ENCODE measurements around the gene LRRFIP1.
"Not testable (repeated sequence)": the region's sequence is repeated elsewhere in the genome, so short reads cannot be mapped to it uniquely, and the experiment has no call there.

The LRRFIP1 gene

DNA sequence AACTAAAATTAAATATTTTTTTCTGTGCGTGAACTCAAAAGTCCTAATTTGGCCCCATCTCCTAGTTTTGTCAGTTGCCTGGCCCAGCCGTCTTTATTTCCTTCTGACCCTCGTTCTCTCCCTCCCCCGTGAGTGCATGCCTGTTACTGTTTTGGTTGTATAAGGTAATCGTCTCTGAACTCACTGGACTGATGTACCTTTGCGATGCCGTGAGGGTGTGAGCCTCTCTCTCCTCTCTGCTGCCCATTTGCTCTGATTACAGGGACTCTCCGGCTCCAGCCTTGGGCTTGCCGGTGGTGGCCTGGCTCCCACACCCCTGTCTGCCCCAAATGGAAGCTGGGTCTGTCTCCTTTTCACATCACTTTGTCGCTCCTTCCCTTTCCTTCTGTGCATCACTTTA, 104.7 kb downstream of the LRRFIP1 start:
- DNase-seq: no peak

DNA sequence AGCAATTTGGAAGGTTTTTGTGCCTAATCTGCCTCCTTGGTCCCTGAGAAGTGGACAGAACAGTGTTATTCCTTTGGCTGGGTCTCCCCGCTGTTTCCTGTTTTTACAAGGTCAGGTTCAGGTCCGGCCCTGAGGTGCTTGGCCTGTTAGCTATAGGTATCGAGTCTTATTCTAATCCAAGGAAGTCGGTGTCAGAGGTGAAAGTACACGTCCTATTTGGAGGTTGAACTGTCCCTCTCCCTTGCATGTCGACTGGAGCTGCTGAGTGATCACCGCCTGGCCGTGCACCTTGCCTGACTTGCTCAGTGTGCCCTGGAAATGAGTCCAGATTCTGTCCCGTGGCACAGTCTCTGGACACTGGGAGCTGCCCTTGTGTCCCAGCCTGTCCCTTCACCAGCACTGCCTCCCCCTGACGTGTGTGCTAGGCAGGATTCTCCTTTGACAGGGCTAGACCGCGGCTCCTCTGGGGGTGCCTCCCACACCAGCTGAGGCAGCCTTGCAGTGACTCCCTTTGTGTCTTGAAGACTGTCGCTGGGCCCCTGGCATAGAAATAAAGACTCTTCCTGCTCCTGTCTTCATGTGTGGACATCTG, 105.5 kb downstream of the LRRFIP1 start:
- DNase-seq: no peak

DNA sequence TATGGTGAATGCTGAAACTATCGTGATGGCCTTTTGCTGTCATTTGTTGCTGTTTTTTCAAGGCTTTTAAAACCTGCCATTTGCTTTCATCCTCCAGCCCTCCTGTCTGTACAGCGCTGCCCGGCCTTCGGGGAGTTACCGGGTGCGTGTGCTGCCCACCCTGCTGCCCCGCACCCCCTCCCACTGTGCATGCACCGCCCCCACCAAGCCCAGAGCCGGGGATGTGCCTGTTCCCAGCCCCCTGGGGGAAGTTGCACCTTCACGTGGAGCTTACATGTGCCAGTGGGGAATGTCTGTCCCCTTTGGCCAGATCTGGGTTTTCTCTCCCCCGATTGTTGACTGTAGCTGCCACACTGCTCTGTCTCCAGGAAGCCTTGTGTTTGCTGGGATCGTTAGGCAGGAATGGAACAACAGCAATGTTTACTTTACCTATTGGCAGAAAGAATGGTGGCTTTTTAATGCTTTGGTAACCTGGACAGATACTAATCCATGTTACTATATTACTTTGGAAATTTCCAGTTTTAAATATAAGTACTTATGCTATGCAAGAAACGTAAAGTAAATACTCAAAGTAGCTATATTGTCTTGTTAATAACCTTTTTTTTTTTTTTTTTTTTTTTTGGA, 106.4 kb downstream of the LRRFIP1 start:
- DNase-seq: no peak

DNA sequence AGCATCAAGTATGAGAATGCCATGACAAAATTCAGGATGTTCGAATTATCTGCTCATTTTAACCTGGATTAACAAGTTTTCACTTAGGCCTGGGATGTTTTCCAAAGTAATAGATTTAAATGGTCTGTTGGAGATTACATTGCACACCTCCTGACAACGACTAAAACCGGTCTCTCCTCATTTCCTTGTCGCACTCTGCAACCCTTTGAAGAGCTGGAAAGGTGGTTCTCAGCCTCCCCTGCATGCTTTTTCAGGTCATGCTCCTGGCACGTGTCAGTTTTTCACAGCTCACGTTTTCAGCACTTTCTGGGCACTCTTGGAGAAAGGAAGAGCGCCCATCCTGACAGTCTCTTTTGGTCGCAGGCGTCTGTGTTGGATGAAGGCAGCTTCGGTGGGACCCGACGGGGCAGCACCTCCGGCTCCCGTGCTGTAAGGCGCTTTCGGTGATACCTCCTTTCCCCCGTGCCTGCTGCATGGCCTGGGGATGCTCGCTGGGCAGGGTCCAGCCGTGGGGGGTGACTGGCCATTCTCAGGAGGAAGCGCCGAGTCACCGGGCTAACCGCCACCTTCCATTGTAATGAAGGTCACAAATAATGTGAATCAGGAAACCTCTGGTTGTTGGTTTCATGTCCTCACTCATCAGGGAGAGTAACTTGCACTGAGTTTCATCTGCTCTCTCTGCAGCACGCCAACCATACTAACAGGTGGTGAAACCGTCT, 107.7 kb downstream of the LRRFIP1 start:
- DNase-seq: no peak

DNA sequence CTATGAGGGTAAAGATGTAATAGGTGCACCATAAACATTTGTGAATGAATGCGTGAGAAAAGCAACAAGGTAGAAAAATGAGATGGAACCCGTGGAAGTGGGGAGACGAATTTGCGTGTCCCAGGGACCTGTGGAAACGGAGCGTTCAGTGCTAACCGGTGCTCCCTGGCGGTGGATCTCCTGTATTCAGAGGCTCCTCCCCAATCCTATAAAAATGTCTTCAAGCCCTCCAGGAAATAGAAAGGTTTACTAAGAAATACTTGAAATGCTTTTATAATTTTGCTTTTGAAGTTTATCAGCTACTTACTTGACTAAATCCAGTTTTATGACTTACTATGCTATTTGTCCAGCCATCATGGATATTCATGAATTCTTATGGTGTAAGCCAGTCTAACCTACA, 108.4 kb downstream of the LRRFIP1 start:
- no peak for DNase-seq

DNA sequence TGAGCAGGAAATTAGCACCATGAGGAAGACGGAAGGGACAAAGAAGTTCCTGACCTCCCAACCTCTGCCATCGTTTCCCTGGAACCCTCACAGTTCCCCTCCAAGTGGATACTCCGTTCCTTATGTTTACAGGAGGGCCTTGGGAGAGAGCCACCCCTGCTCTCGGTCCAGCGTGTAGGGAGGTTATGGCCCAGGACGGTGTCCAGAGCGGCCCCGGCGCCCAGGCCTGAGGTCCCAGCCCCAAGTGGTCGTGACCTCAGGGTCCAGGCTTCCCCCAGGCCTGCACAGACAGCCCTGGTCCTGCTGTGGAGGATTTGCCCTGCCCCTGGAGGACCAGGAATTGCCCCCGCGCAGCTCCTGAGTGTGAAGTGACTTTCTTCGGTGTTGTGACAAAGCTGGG, 109.4 kb downstream of the LRRFIP1 start:
- no peak for DNase-seq

DNA sequence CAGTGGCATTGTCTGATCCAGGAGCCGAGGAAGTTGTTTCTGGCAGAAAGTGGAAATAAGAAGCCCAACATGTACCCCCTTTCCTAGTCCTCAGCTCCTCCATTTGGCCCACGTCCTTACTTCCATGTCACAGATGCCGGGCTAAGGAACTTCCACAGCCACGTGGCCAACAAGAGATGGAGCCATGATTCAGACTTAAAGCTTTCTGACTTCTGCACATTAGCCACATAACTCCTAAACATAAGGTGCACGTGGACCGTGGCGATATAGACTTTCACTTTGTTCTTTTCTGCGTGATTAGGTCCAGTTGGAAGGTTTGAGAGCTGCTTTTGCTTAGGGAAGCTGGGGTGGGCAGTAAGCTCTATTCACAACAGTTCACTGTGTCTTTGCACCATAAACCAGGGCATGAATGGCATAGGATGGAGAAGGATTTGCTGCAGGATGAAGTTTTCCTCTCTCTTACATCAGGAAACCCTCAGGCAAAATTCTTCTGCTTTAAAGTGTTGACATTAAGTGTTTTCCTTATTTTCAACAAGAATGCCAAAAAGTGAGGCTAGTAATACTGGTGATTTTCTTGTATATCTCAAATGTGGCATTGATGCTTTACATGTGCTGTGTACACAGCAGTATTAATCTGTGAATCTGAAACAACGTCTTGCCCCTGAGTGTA, 109.9 kb downstream of the LRRFIP1 start:
- DNase-seq: no peak

DNA sequence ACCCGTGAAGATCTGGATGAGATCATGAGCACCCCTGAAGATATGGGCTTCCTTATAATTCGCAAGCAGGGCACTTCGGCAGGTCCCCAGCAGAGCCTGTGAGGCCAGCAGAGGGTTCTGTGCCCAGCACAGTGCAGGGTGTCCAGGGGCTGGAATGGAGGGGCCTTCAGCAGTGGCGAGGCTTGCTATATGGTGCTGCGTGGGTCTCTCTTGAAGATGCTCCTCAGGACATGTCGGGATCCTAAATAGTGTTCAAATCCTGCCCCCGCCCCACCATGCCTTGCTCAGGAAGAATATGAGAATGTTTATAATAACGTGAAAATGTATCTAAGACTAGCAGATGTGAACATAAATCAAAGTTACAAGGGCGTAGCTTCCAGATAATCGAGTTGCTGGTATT, 110.9 kb downstream of the LRRFIP1 start:
- DNase-seq: no peak

DNA sequence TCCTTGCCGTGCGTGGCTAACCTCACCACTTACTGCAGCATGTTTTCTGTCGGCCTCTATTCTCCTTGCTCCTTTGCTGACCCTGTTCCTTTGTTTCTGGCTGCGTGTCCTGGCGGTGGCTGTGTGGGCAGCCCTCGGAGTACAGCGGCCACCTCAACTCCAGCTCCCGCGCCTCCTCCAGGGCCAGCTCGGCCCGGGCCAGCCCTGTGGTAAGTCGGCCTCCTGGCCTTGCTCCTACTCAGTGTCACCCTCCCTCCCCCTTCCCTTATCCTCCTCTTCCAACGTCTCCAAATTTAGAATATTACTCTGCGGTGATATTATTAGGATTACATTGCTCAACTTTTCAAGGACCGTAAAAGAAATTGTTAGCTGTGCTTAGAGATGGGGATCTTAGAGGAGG, 111.7 kb downstream of the LRRFIP1 start:
- DNase-seq: no peak

DNA sequence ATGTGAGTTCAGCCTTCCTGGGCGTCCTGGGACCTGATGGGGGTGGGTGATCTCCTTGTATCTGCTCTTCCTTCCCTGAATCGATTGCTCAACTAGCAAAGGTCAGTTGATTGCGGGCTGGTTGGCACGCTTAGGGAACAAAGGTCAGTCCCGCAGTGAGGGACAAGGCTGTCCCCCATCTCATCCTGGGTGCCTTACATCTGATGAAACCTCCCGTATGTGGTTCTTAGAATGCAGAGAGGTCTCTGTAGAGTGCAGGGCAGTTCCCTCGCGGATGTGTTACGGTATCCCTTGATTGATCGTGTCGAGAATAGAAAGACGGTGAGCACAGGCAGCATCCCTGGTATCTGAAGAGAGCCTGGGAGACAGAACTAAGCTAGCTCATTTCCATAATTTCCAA, 114.8 kb downstream of the LRRFIP1 start:
- no peak for DNase-seq

DNA sequence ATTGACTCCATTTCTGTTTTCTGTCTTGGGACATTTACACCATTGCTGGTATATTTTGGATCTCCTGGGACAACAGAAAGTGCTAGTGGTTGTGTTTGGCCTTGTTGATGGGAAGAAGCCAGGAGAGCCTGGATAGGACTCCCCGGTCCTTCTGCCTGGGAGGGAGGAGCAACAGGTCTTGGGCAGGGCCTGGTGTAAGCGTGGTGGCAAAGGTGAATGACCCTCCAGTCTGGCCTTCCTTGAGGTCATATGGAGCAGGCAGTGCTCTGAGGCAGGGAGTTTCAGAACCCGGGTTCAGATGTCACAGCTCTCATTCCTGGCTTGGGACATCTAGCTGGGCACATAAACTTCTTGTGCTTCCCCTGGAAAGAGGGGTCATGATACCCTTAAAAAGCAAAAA, 115.2 kb downstream of the LRRFIP1 start:
- DNase-seq: no peak

DNA sequence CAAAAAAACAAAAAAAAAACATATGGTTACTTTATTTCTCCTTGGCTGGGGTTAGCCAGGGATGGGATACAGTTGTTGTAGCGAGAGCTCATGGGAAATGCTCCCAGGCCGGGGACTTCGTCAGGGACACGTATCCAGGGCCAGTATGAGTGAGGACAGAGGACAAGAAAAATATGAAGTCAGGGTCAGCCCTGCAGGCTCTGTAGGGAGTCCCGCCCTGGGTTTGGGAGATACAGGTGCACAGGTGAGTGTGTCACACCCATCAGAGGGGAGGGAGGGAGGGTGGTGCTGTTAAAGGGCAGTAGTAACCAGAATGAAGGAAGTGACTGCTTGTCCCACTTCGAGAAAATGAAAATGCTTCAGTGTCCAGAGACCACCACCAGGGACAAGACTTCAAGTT, 115.6 kb downstream of the LRRFIP1 start:
- no peak for DNase-seq

DNA sequence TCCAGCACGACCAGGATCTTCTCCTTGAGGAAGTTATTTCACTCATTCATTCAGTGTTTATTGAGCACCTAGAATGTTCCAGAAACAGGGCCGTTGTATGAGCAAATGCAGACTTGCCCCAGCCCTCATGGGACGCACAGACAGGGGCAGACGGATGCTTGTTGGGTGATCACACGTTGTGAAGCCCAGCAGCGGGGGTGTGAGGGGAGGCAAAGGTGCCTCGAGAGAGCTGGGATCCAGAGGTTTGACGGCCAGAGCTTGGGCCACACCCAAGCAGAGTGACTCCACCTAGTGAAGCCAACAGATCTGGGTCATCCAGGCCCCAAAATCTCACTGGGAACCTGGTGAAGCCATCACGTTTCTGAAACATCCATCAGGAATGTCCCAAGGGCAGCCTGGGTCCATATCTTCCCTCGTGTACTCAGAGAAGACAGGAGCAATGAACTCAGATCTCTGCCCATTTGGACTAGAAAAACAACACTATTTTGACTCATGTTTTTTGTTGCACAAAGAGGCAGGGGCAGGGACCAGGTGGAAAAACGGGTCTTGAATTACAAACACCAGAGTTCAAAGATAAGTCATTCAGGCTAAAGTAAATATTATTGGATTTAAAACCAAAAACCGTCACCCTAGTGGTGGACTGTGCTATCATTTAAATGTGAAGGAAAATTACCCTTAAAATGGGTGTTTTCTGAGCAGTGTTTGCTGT, 116.3 kb downstream of the LRRFIP1 start:
- DNase-seq: no peak

DNA sequence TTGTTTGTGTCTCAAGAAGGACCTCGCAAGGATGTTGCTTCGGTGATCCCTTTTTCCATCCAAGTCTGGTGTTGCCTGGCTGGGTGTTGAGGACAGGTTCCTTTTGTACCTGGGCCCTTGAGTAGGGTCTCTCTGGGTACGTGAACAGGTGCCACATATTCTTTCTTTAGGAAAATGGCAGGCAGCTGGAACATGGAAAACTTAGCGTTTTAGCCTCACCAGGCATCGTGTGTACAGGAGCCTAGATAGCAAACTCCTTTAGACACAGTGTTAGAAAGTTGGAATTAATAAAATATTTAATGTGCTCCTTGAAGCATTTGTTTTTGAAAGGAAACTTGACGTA, 116.9 kb downstream of the LRRFIP1 start:
- DNase-seq: no peak

DNA sequence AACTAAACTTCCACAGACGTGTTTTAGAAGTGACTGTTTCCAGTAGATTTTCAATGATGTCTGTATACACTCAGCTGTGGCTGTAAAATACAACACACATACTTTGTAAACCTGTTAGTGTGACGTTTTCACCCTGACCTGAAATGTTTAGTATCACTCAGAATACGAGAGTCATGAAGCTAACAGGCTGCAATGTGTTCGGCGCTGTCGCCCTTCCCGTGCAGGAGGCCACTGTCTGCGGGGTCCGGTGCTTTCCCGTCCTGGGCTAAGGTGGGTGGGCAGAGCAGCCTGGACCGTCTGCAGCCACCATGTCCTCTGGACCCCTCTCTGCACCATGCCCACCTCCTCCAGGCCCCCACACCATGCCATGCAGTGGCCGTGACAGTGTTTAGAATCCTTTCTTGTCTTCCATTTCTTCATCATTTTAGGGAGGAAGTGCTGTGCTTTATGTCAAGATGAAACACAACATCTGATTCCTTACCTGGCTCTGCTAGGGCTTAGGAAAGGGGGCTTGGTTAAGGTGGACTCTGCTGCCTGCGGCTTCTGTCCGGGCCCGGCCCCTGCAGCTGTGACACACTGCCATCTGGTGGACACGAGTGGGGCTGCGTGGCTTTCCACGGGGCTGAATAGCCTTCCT, 117.3 kb downstream of the LRRFIP1 start:
- peak in 1 of 2 donors; percentile 75 for DNase-seq

DNA sequence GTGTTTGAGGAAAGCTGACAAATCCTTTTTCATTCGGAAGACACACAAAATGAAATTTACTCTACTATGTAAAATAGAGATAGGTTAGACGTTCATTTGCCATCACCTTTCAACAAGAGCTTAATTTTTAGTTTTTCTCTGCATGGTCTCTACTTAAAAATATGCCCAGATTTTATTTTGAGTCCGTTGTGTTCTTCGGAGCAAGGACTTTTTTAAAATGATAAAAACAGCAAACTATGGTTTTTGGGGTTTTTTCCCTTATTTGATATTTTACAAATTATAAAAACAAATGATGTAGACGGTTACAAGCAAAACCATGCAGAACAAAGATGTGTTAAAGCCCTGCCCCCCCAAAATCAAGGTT, 117.8 kb downstream of the LRRFIP1 start:
- peak in 1 of 2 donors; percentile 31 for DNase-seq

DNA sequence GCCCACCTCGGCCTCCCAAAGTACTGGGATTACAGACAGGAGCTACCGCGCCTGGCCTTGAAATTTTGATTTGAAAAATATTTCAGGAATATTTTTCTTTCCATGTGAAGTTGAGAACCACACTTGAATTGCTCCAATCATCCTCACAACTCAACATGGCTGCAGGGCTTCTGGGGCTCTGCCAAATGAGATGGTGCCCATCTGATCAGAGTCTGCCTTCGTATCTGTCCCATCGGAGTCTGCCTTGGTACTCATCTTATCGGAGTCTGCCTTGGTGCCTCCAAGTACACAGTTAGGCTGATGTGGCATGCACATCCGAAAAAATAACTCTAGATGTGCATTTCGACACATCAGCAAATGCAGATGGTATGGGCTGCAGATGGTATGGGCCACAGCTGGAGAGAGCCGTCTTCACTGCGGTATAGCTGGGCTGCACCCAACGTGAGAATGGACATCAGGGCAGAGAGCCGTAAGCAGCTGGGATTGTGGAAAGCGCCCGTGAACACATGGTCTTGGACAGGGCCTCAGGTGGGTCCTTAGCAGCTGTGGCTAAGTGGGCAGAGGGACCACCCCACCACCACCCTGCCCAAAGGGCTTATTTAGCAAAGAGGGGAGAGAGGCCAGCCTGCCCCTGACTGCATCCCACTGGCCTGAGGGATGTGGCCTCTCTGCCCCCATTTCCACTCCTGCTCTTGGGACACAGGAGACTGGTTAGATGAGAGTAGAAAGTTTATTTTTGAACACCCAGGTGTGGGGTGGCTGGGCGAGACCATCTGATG, 119.1 kb downstream of the LRRFIP1 start:
- DNase-seq: no peak

DNA sequence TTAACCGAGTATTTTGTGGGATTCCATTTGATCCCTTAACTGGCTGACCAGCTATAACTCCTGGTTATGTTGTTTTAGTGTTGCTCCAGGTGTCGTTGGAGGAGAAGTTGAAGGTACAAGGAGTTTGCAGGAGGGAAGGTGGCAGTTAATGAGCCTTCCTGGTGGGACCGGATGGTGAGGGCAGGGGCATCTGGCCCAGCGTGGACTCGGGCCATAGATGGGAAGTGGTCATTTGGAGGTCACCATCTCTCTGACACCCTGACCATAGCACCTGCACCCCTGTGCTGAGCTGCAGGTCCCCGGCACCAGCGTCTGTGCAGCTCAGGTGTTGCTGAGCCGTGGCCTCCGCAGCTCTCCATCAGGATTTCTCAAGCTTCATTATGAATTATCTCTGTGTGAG, 119.8 kb downstream of the LRRFIP1 start:
- DNase-seq: no peak

DNA sequence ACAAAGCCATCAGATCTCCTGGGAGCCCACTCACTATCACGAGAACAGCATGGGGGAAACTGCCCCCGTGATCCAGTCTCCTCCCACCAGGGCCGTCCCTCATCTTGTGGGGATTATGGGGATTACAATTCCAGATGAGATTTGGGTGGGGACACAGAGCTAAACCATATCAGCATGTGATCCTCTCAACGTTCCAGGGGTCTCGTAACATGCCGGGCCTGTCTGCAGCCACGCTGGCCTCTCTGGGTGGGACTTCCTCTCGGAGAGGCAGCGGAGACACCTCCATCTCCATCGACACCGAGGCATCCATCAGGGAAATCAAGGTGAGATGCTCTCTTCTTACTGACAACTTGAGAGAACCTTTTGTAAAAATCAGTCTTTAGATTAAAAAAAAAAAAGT, 121.6 kb downstream of the LRRFIP1 start:
- DNase-seq: no peak

DNA sequence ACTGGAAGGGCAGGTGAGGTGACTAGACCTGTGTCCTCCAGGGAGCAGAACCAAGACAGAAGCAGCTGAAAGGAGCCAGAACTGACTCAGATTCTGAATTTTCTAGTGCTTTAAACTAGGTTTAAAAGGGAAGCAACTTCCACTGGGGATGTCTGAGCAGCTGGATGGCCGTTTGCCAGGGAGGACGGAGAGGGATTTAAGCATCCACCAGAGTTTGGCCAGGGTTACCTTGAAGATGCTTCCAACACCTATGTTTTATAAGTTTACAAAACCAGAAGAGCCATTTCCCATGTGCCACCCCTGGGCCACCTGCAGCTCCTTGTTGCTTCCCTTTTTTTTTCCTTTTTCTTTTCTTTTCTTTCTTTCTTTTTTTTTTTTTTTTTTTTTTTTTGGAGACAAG, 122.6 kb downstream of the LRRFIP1 start:
- DNase-seq: no peak

DNA sequence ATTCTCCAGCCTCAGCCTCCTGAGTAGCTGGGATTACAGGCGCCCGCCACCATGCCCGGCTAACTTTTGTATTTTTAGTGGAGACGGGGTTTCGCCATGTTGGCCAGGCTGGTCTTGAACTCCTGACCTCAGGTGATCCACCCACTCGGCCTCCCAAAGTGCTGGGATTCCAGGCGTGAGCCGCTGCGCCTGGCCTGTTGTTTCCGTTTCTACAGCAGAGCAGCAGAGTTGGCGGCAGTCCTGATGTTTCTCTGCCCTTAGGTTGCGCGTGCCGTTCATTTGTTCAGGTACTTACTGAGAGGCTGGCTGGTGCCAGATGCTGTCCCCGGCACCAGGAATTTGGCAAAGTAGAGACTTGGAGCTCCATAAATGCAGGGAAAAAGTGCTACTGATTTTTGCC, 123.1 kb downstream of the LRRFIP1 start:
- not testable (repeated sequence) for DNase-seq

DNA sequence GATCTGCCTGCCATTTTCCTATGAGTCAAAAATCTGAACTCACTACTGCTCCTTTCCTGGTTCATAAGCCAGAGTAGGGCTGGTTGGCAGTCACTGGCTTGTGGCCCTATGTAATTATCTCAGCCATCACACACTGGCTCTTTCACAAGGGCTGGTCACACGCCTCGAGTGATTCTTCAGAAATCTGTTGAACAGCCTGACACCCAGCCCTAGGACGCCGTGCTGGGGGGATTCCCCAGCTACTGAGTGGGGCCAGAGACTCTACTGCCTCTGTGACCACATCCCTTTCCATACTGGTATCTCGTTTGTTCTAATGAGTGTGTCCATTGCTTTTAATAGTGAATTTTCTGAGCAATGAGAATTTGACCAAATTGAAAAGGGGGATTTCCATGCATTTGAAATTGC, 125.4 kb downstream of the LRRFIP1 start:
- no peak for DNase-seq
